GM12801 (cell line): ENCODE measurements around the gene FHIT.

Experiments
- TF ChIP-seq, protein P1 (sequence below): IDR thresholded peaks from one replicate; pipeline ENCODE4 v1.5.1; 2011; ENCODE audit warnings: control low read depth; ENCODE audit not compliant: insufficient read length; ENCODE audit errors: extremely low read depth

The FHIT gene

DNA sequence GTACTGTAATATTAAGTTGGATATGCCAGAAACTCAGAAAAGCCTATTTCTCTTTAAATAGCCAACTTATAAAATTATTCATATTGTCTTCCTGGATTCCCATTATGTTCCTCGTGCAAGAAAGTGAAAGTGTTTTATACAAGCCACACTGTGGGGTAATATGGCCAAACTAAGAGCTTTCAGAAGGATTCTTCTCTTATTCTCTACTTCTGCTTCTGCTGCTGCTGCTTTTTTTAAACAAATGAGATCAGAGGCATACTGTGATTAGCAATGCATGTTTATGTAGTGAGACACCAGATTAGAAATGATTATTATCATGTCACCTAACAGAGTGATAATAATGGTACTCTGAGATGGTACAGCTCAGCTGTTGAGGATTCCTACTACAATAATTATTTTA is 1174.9 kb downstream of the FHIT start:
- TF ChIP-seq, protein P1, sequence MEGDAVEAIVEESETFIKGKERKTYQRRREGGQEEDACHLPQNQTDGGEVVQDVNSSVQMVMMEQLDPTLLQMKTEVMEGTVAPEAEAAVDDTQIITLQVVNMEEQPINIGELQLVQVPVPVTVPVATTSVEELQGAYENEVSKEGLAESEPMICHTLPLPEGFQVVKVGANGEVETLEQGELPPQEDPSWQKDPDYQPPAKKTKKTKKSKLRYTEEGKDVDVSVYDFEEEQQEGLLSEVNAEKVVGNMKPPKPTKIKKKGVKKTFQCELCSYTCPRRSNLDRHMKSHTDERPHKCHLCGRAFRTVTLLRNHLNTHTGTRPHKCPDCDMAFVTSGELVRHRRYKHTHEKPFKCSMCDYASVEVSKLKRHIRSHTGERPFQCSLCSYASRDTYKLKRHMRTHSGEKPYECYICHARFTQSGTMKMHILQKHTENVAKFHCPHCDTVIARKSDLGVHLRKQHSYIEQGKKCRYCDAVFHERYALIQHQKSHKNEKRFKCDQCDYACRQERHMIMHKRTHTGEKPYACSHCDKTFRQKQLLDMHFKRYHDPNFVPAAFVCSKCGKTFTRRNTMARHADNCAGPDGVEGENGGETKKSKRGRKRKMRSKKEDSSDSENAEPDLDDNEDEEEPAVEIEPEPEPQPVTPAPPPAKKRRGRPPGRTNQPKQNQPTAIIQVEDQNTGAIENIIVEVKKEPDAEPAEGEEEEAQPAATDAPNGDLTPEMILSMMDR = no peak

DNA sequence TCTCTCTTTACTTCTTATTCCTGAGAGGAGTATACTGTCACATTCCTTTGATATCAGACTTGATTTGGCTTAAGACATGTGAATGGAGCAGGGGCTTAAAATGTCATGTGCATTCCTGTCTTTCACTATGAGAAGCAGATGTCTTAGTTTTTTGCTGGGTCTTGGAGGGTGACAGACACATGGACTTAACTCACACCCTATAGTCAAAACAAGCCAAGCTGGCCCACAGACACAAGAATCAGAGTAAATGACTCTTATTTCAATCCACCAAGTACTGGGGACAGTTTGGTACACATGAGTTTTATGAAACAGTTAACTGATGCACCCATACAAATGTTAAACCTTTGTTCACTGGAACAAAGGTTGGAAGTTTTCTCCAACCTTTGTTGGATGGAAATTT is 1177.3 kb downstream of the FHIT start:
- TF ChIP-seq, protein P1 = no peak

- TF ChIP-seq, protein P1 = no peak
These were observed 1178.0 kb downstream of the FHIT start for GRCh38 chr3:60073228-60073627.

DNA sequence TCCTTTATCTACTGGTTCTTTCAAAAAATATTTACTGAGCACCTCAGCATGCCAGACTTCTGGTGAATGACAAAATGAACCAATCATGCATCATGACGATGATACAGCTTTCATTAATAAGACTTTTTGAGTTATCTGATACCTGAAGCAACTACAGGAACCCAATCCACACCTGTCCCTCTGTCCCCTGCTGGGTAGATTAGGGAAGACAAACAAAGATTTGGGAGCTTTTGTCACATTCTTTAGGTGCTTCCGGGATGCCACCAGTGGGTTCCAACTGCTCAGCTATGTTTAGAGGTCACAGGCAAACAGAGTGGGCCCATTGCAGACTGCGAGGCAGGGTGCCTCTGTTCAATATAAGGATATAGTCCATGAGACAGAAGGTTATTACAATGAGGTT is 1180.9 kb downstream of the FHIT start:
- TF ChIP-seq, protein P1 = no peak

DNA sequence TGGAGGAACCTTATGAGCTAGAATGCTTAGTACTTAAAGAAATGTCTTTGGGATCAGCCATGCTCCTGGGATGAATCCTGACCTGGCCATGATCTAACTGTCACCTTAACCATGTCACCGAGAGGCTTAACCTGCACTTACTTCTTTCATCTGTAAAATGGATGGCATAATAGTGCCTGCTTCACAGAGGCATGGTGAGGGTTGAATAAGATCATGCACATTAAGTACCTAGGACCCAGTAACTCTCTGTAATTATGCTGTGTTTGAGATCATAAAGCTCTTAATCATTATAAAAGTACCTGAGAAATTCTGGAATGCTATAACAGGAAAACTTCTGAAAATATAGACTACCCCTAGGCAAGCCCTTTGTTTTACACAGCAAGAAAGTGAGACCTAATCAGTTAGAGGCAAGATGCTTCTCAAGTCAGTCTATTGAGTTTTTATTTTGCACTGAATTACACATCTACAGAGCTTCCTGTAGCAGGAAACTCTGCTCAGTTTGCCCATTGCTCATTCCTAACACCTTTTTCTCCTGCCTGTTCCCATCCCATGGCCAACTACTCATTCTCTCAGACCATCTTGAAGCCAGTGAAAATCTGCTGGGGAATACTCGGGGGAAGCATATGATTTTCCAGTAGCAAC is 1185.9 kb downstream of the FHIT start:
- TF ChIP-seq, protein P1 = no peak

GRCh38 chr3:60064210-60065178 is 1186.8 kb downstream of the FHIT start:
- TF ChIP-seq, protein P1 = no peak

DNA sequence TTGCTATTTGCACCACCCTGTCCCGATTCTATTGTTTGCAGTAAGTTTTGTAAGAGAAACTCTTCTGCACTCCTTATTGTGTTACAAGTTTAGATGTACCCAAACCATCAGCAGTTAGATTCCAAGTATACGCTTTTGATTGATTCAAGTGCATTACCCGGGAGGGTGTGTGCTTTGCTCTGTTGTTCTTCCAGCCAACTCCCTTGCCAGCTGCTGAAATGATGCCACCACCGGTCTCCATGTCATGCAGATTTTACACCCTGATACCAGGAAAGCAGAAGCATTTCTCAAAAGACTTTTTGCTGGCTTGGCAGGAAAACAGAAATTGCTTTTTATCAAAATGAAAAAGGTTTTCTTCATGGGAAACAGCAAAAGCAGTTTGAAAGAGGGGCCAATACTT is 1194.8 kb downstream of the FHIT start:
- TF ChIP-seq, protein P1 = no peak
